ENCODE measurements around the gene APOBEC3F. TPM values are rescaled to one million over a fixed set of nuclear protein-coding genes. Genes with fewer than 3 reads are reported as not detected.
A peak's percentile ranks its signal among the peaks of the same experiment; 100 is the strongest.

The APOBEC3F gene
- total RNA-seq, 2 experiments from 2014 or later = 39.8 to 58.0 TPM

GRCh38 chr22:39094717-39095389 lies 54.2 kb downstream of the APOBEC3F start:
- no peak for ATAC-seq
- Mint-ChIP-seq H3K27ac (peak overlapping the region; percentile 97), H3K4me1 (peaks cover 96% of the 10 kb centered on the region), H3K4me3 (peak overlapping the region; percentile 51), H3K27me3 (no peaks in the 10 kb centered on the region), H3K36me3 (peaks cover 8% of the 10 kb centered on the region), H3K9me3 (ENCODE audit: low read depth) (no peaks in the 10 kb centered on the region)
- no peak for DNase-seq
- CTCF ChIA-PET = interaction anchor here (0.6 to 3.0 kb wide), 10 partner anchors 15 to 326 kb away, joined by 3 to 11 read pairs (median 4); no protein-coding TSS in a partner anchor

- ATAC-seq = no peak
- Mint-ChIP-seq H3K27me3 (no peaks in the 10 kb centered on the region), H3K9me3 (ENCODE audit: low read depth) (no peaks in the 10 kb centered on the region), H3K36me3 (peaks cover 13% of the 10 kb centered on the region), H3K4me1 (peaks cover 93% of the 10 kb centered on the region), H3K27ac (peak overlapping the region; percentile 97), H3K4me3 (peak overlapping the region; percentile 97)
- DNase-seq = no peak
- CTCF ChIA-PET = interaction anchor here (3.0 kb wide), 1 partner anchor 19 kb away, joined by 11 read pairs; no protein-coding TSS in a partner anchor
Measured at GRCh38 chr22:39095971-39096370, 55.3 kb downstream of the APOBEC3F start.

- Mint-ChIP-seq H3K27ac (peak within 1 kb of the TSS; percentile 97), H3K27me3 (no peaks in the 10 kb centered on the region), H3K36me3 (peaks cover 20% of the 10 kb centered on the region), H3K9me3 (ENCODE audit: low read depth) (no peaks in the 10 kb centered on the region), H3K4me1 (peaks cover 79% of the 10 kb centered on the region), H3K4me3 (peak within 1 kb of the TSS; percentile 97)
- DNase-seq (peak; percentile 79), ATAC-seq (peak; percentile 69)
- CTCF ChIA-PET = interaction anchor here (1.3 to 3.7 kb wide), 7 partner anchors 12 to 227 kb away, joined by 3 to 16 read pairs (median 5); no protein-coding TSS in a partner anchor
Measured at GRCh38 chr22:39097098-39098020, 56.7 kb downstream of the APOBEC3F start, which contains the start of gene APOBEC3H. TSS of gene APOBEC3H (plus strand) at chr22:39097244. CDS start at chr22:39100279, 3,035 bp downstream.

GRCh38 chr22:39098026-39098425 lies 57.4 kb downstream of the APOBEC3F start:
- ATAC-seq (peak; percentile 28), DNase-seq (no peak)
- no peaks in the 10 kb centered on the region for H3K9me3 Mint-ChIP-seq (ENCODE audit: low read depth)

GRCh38 chr22:39098576-39098975 lies 57.9 kb downstream of the APOBEC3F start:
- Mint-ChIP-seq H3K4me1 (peaks cover 67% of the 10 kb centered on the region), H3K4me3 (peak overlapping the region; percentile 97)

More at GRCh38 chr22:39098026-39098425, 57.4 kb downstream of the APOBEC3F start:
- Mint-ChIP-seq H3K36me3 (peaks cover 22% of the 10 kb centered on the region), H3K27me3 (no peaks in the 10 kb centered on the region), H3K4me1 (peaks cover 72% of the 10 kb centered on the region), H3K27ac (peak overlapping the region; percentile 97), H3K4me3 (peak overlapping the region; percentile 97)
- CTCF ChIA-PET = interaction anchor here (0.7 to 3.7 kb wide), 13 partner anchors 8 to 228 kb away, joined by 3 to 16 read pairs (median 5); no protein-coding TSS in a partner anchor

DNA sequence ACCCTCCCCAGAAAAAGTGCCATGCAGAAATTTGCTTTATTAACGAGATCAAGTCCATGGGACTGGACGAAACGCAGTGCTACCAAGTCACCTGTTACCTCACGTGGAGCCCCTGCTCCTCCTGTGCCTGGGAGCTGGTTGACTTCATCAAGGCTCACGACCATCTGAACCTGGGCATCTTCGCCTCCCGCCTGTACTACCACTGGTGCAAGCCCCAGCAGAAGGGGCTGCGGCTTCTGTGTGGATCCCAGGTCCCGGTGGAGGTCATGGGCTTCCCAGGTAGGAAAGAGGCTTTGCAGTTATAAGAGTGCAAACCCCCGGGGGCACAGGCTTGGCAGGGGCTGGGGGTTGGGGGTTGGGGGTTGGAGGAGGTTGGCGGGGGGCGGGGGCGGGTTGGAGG lies 60.6 kb downstream of the APOBEC3F start:
- Mint-ChIP-seq H3K36me3 (peaks cover 28% of the 10 kb centered on the region), H3K27me3 (no peaks in the 10 kb centered on the region), H3K4me3 (no peak overlapping the region), H3K27ac (no peak overlapping the region), H3K9me3 (ENCODE audit: low read depth) (no peaks in the 10 kb centered on the region), H3K4me1 (peaks cover 41% of the 10 kb centered on the region)
- ATAC-seq (no peak), DNase-seq (no peak)
- CTCF ChIA-PET = interaction anchor here (3.7 kb wide), 1 partner anchor 17 kb away, joined by 16 read pairs; no protein-coding TSS in a partner anchor

More at GRCh38 chr22:39098576-39098975, 57.9 kb downstream of the APOBEC3F start:
- no peak for DNase-seq
- ATAC-seq = no peak
- Mint-ChIP-seq H3K27ac (peak overlapping the region; percentile 97), H3K36me3 (peaks cover 27% of the 10 kb centered on the region), H3K9me3 (ENCODE audit: low read depth) (no peaks in the 10 kb centered on the region), H3K27me3 (no peaks in the 10 kb centered on the region)
- CTCF ChIA-PET = interaction anchor here (0.7 to 3.7 kb wide), 11 partner anchors 9 to 229 kb away, joined by 3 to 16 read pairs (median 5); no protein-coding TSS in a partner anchor

- H3K27me3 Mint-ChIP-seq = no peaks in the 10 kb centered on the region
Measured at GRCh38 chr22:39103431-39103830, 62.8 kb downstream of the APOBEC3F start.

More at GRCh38 chr22:39103431-39103830, 62.8 kb downstream of the APOBEC3F start:
- Mint-ChIP-seq H3K9me3 (ENCODE audit: low read depth) (no peaks in the 10 kb centered on the region), H3K27ac (peak overlapping the region; percentile 33), H3K4me3 (no peak overlapping the region), H3K36me3 (peaks cover 23% of the 10 kb centered on the region), H3K4me1 (peaks cover 22% of the 10 kb centered on the region)
- CTCF ChIA-PET = no interaction called here
- DNase-seq (no peak), ATAC-seq (no peak)

Other genes with a start within 250 kb of the APOBEC3F start
- gene DNAL4, start 246.7 kb upstream of the APOBEC3F start, total RNA-seq = 1 to 10 TPM; 8.2 to 8.9 TPM
- gene NPTXR, start 196.8 kb upstream of the APOBEC3F start, total RNA-seq = 1 to 10 TPM in 1 of 2 experiments, under 1 TPM in 1; 0.96 to 2.4 TPM
- 100 to 1,000 TPM in 1 of 2 experiments, 10 to 100 TPM in 1; 73.1 to 124 TPM for gene CBX6, start 168.6 kb upstream of the APOBEC3F start, total RNA-seq
- gene APOBEC3A, start 83.3 kb upstream of the APOBEC3F start, total RNA-seq = not detected
- gene APOBEC3B, start 58.5 kb upstream of the APOBEC3F start, total RNA-seq = 10 to 100 TPM; 32.8 to 82.6 TPM
- 100 to 1,000 TPM; 147 to 176 TPM for gene APOBEC3C, start 26.6 kb upstream of the APOBEC3F start, total RNA-seq
- gene APOBEC3D, start 19.7 kb upstream of the APOBEC3F start, total RNA-seq = 10 to 100 TPM; 49.8 to 69.4 TPM
- 100 to 1,000 TPM; 146 to 196 TPM for gene APOBEC3G, start 36.4 kb downstream of the APOBEC3F start, total RNA-seq
- 100 to 1,000 TPM in 1 of 2 experiments, 10 to 100 TPM in 1; 67.0 to 137 TPM for gene APOBEC3H, start 56.4 kb downstream of the APOBEC3F start, total RNA-seq
- 10 to 100 TPM; 12.7 to 13.5 TPM for gene CBX7, start 111.8 kb downstream of the APOBEC3F start, total RNA-seq
- gene PDGFB, start 204.1 kb downstream of the APOBEC3F start, total RNA-seq = under 1 TPM in 1 of 2 experiments, not detected in 1; 0.35 TPM

Measured in activated CD8-positive, alpha-beta memory T cell treated with anti-CD3 and anti-CD28 coated beads, Interleukin-2, amount 10 ng/mL, durations not matched to agents 7 days and 5 days (primary cell).